ENCODE results near the gene FOXC1. TPM values are rescaled to one million over a fixed set of nuclear protein-coding genes. Genes with fewer than 3 reads are reported as not detected.

The FOXC1 gene
- total and polyA plus RNA-seq, 2 experiments from 2014 or later: 0.10 to 0.13 TPM

- Histone ChIP-seq H3K36me3 (ENCODE audit: insufficient read depth) (no peaks in the 10 kb centered on the region), H3K79me2 (replicated peaks; ENCODE audit: insufficient read depth) (no peaks in the 10 kb centered on the region), H3K4me1 (ENCODE audit: insufficient read depth) (no peaks in the 10 kb centered on the region), H3K27me3 (ENCODE audit: insufficient read depth) (no peaks in the 10 kb centered on the region), H3K27ac (ENCODE audit: low read depth) (no peak overlapping the region), H3K9me2 (ENCODE audit: insufficient read depth) (peaks cover 4% of the 10 kb centered on the region; the same call in 1 of the 2 replicates), H2AFZ (no peak overlapping the region), H3K4me2 (no peak overlapping the region), H3F3A (replicated peaks; ENCODE audit: low read depth) (no peaks in the 10 kb centered on the region), H4K20me1 (replicated peaks; ENCODE audit: insufficient read depth) (no peaks in the 10 kb centered on the region), H3K4me3 (no peak overlapping the region)
- DNase-seq (ENCODE audit: low spot score) (no peak), ATAC-seq (no peak)
- Mint-ChIP-seq H3K27me3 (ENCODE audit: insufficient read depth, low read depth, poor library complexity) (peaks cover 8% of the 10 kb centered on the region), H3K4me3 (no peak overlapping the region), H3K9me3 (no peaks in the 10 kb centered on the region), H3K36me3 (ENCODE audit: low read depth) (no peaks in the 10 kb centered on the region), H3K27ac (no peak overlapping the region), H3K4me1 (no peaks in the 10 kb centered on the region)
- TF ChIP-seq NANOG (IDR thresholded peaks at IDR 0.05; ENCODE audit: borderline replicate concordance) (no peak), POLR2AphosphoS5 (IDR thresholded peaks at IDR 0.05; ENCODE audit: low read depth) (no peak), CREB1 (CRISPR knock-in tag; IDR thresholded peaks at IDR 0.05; ENCODE audit: low read depth) (no peak), EZH2phosphoT487 (IDR thresholded peaks at IDR 0.05; ENCODE audit: unreplicated experiment) (no peak), STAT1 (IDR thresholded peaks at IDR 0.05; ENCODE audit: unreplicated experiment) (no peak), CTCF (conservative IDR thresholded peaks at IDR 0.05; ENCODE audit: low read depth in 2 of 2) (no peak)
Measured at GRCh38 chr6:1586256-1586655, 23.5 kb upstream of the FOXC1 start.

GRCh38 chr6:1586861-1587450 lies 22.8 kb upstream of the FOXC1 start:
- Histone ChIP-seq H3K27ac (ENCODE audit: low read depth) (no peak overlapping the region), H3K79me2 (replicated peaks; ENCODE audit: insufficient read depth) (no peaks in the 10 kb centered on the region), H4K20me1 (replicated peaks; ENCODE audit: insufficient read depth) (no peaks in the 10 kb centered on the region), H3K4me1 (ENCODE audit: insufficient read depth) (no peaks in the 10 kb centered on the region), H3K36me3 (ENCODE audit: insufficient read depth) (no peaks in the 10 kb centered on the region), H3K9me2 (ENCODE audit: insufficient read depth) (peaks cover 4% of the 10 kb centered on the region; the same call in 1 of the 2 replicates), H3K4me3 (no peak overlapping the region), H3K4me2 (no peak overlapping the region), H2AFZ (no peak overlapping the region), H3F3A (replicated peaks; ENCODE audit: low read depth) (no peaks in the 10 kb centered on the region), H3K27me3 (ENCODE audit: insufficient read depth) (no peaks in the 10 kb centered on the region)
- no peak for ATAC-seq
- no peaks in the 10 kb centered on the region for H3K36me3 Mint-ChIP-seq (ENCODE audit: low read depth)
- H3K4me1 Mint-ChIP-seq: no peaks in the 10 kb centered on the region
- H3K4me3 Mint-ChIP-seq: no peak overlapping the region
- DNase-seq (ENCODE audit: low spot score): no peak
- no peaks in the 10 kb centered on the region for H3K9me3 Mint-ChIP-seq
- peaks cover 8% of the 10 kb centered on the region for H3K27me3 Mint-ChIP-seq (ENCODE audit: insufficient read depth, low read depth, poor library complexity)
- H3K27ac Mint-ChIP-seq: no peak overlapping the region
- no peak for TF ChIP-seq REST (IDR thresholded peaks at IDR 0.05; ENCODE audit: unreplicated experiment)
- TF ChIP-seq ETS1 (IDR thresholded peaks at IDR 0.05): no peak
- no peak for TF ChIP-seq ZNF462 (CRISPR knock-in tag; IDR thresholded peaks at IDR 0.05)
- TF ChIP-seq JUNB (IDR thresholded peaks at IDR 0.05; ENCODE audit: unreplicated experiment): no peak
